DMS53 (cell line): Measurements from ENCODE around the gene NDUFS6.

Source experiments
- DNase-seq: peaks from one replicate; lab custom pipeline; 2025; lab: John Stamatoyannopoulos, UW

NDUFS6 gene

DNA sequence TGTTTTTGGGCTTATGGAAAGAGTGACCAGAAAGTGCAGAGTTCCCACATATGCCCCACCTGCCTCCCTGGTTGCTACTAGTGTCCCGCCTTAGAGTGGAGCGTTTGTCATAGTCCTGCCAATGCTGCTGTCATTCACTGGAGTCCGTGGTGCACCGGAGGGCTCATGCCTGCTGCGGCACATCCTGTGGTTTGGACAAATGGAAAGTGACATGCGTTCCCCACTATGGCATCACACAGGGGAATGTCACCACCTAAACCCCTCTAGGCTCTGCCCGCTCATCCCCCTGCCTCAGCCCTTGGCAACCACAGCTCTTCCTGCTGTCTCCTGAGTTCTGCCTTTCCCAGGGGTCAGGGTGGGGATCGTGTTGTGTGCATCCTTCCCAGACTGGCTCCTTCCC is 52.3 kb downstream of the NDUFS6 start:
- DNase-seq = no peak

DNA sequence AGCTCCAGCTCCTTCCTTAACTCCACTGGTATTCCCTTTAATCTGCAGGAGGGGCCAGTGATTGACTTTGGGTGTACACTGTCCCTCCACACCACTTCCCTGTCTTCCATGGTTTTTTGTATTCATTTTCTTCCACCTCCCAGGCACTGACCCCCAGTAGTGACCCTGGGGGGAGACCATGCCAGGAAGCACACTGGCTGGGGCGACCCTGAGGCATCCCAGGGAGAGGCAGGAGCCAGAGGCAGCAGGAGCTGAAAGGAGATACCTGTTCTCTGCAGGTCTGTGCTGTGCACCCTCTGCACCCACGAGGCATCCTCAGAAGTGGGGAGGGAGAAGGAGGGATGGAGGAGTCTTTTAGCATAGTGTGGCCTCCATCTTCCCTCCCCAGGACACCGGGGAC is 53.9 kb downstream of the NDUFS6 start:
- no peak for DNase-seq

DNA sequence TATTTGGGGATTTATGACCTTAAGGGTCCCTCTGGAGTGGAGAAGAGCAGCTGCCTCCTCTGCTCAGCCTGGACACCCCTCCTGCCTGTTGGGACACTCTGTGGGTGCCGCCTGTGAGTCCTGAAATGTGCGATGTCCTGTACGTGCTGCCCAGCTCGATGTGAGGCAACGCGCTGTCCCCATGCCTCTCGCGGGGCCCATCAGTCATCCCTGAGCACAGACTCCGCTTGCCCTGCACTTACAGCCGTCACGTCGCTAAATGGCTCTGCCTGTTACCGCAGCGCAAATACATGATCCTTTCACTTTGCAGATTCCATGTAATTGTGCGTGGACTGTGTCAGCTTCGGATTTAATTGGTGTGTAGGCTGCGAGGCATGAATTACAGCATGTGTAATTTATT is 54.4 kb downstream of the NDUFS6 start:
- peak; percentile 27 for DNase-seq

DNA sequence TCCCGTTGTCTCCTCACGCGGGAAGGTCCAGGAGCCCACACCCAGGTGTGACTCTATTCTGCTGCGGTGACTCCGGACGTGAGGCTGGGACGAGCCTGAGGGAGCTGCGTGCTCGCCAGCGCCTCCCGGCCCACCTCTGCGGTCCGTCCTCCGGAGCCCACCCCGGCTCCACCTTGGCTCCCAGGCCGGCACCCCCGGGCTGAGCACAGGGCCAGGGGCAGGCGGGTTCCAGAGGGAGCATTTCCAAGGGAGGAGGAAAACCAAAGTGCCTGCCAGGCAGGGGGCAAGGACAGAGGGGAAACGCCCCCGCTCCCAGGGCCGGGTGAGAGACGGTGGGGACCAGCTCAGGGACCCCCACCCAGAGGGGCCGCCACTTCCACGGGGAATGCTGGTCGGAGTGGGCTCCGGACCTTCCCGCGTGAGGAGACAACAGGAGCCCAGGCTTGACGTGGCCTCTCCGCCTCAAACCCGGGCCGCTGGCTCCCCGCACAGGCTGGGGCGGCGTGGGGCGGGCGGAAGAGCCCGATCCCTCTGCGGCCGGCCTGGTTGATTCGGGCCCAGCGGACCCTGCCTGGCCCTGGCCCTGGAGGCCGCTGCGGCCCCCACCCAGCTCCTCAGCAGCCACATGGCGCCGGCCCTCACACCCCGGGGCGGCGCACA is 55.5 kb downstream of the NDUFS6 start:
- no peak for DNase-seq

DNA sequence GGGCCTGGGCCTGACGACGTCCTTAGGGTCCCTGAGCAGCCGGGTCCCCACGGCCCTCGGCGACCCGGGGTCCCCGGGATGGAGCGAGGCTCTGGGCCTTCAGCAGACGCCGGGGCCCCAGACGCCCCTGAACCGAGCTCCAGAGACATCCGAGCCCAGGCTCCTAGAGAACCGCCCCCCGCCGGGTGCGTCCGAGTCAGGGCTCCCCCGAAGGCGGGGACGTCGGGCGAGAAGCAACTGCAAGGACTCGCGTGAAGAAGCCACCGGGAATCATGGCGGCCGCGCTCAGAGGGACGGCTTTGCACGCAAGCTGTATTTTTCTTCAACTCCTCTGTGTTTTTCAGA is 56.0 kb downstream of the NDUFS6 start:
- DNase-seq = no peak

DNA sequence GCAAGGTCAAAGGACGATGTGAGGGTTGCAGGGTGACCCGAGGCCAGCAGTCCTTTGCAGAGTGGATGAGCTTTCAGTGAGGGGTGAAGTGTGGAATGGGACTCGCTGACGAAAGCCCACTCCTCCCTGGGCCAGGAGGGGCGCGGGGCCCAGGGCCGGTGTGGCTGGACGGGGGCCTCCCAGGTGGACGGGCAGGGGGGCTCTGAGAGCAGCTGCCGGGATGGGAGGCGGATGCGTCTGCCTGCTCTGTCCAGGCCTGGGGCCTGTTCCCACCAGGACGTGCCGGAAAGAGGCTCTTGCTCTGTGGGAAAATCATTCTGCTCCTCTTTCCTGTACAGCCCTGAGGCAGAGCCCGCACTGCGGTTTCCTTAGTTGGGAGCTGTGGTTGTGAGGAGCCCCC is 57.2 kb downstream of the NDUFS6 start:
- no peak for DNase-seq

DNA sequence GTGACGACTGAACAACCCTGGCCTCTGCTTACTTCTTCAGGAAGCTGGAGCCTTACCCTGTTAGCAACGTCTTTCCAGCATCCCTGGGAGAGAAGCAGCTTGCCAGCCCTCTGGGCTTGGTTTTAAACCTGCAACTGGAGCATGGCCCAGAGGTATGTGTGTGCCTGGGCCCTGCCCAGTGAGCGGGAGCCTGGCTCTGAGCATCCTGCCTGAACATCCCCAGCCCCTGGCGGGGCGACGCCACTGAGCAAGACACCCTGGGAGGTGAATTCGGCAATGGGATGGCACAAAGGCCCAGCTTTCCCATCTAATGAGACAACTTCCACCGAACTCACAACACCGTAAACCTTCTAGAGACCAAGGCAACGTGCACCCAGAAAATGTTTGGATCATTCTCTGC is 57.9 kb downstream of the NDUFS6 start:
- no peak for DNase-seq

DNA sequence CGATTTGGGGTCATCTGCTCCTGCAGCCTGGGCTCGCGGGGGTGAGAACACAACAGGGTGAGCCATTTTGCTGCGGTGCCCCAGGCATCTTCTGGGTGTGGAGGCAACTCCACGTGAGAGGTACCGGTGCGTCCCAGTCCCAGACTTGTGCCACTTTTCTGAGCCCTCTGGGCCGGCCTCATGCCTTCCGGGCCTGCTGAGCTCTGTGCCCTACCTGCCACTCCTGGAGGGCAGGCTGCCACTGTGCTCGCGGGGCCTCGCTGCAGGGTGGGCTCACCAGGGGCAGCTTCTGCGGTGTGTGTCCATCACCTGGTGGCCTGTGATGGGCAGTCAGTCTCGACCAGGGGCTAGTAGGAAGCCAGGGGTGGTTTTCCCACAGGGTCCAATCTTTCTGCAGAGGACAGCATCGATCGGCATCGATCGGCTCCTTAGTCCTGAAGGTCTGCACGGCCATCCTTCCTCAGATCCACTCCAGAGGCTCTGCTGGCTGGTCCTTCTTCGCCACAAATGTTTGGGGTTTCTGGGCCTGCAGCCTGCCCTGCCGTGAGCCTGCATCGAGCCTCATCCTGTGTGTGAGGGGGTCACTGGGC is 58.9 kb downstream of the NDUFS6 start:
- no peak for DNase-seq

DNA sequence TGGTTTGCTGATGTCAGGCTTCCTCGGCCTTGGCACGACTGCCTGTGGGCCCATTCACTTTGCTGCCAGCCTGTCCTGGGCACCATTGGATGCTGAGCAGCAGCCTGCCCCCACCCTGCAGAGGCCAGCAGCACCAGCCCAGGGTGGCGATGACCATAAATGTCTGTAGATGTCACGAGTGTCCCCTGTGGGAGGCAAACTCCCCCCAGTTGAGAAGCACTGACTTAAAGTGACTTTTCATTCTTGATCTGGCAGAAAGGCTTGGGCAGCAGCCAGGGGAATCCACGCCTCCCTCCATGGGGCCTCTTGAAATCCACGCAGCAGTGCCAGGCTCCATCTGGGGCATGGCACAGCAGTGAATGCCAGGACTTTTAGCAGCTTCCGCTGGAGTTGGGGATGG is 59.7 kb downstream of the NDUFS6 start:
- DNase-seq = no peak

DNA sequence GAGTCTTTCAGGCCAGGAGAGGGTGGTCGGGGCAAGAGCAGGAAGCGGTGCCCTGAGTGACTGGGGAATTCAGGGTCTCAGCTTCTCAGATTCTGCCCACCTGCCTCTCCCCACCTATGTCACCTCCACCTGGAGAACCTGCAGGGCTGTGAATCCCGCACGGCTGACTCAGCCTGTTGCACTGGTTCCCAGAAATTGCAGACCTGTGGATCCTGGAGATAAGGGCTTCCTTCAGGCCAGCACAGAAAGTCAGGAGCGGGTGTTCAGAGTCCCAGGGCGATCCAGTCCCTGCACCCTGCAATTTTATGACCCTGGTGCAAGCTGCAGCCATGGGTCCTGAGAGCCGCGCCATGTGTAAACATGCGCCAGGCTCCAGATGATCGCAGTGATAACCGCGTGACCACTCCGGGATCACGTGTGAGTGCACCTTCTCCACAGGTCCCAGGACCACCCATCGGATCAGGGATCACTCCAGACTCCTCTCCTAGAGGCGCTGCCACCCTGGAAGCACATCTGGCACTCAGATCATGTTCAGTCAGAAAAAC is 63.8 kb downstream of the NDUFS6 start:
- DNase-seq = no peak

DNA sequence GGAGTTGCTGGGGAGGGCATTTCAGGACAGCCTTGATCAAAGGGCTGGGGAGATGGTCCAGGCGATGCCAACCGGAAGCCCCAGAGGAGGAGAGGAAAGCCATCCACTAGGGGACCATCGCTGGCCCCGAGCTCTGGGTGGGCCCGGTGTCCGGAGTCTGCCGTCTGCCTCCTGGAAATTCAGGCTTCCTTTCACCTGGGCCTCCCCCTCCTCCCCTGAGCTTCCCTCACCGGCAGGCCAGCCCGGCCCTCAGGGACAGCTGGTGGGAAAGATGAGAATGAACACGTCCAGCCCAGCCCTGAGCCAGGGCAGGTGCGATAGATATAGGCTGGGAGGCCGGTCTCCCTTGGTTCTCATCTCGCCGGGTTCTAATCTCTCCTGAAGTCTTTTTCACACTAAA is 64.3 kb downstream of the NDUFS6 start:
- DNase-seq = no peak
